ENCODE results near the gene FEV. TPM values are rescaled to one million over a fixed set of nuclear protein-coding genes. Genes with fewer than 3 reads are reported as not detected.
A peak's percentile ranks its signal among the peaks of the same experiment; 100 is the strongest.

Gene FEV
- total RNA-seq, 2 donors from 2014 or later = not detected

DNA sequence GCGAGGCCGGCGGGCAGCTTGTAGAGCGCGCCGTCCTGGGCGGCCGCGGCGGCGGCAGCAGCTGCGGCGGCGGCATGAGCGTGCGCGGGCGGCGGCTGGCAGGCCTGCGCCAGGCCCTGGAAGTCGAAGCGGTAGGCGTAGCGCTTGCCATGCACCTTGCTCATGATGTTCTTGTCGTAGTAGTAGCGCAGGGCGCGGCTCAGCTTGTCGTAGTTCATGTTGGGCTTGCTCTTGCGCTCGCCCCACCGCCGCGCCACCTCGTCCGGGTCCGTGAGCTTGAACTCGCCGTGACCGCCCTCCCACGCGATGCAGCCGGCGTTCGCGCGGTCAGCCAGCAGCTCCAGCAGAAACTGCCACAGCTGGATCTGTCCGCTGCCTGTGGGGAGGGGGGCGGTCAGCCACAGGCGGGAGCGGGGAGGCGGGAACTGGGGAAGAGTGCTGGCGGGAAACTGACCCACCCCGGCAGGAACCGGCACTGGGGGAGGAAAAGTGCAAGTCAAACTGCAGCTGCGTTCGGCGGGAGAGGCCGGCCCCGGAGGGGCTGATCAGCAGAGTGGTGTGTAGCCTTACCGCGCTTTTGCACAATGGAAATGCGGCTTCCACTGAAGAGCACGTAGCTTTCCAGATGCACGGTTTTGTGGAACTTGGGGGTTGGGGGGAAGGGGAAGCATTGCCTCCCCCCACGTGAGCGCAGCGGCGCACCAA, 3.0 kb downstream of the FEV start:
- Mint-ChIP-seq H3K27ac (no peak overlapping the region), H3K27me3 (ENCODE audit: insufficient read depth) (peaks cover 96% of the 10 kb centered on the region), H3K9me3 (no peaks in the 10 kb centered on the region), H3K4me3 (no peak overlapping the region), H3K36me3 (ENCODE audit: low read depth) (no peaks in the 10 kb centered on the region), H3K4me1 (peaks cover 9% of the 10 kb centered on the region)
- WGBS, 2 experiments (ENCODE audit: insufficient coverage in 1 of 2, insufficient read length in 1 of 2) = 1 to 2% methylated on average over 35 to 69 of the region's 69 CpGs
- no peaks in the 10 kb centered on the region for H3K9me3 ChIP-seq (ENCODE audit: control insufficient read depth, low read length)
- peak; percentile 77 for DNase-seq
- H3K4me1 ChIP-seq (ENCODE audit: control insufficient read depth, insufficient read depth, low read length) = peaks cover 6% of the 10 kb centered on the region
- H3K27me3 ChIP-seq (ENCODE audit: control insufficient read depth, insufficient read depth, low read length, poor library complexity, severe bottlenecking) = peaks cover 98% of the 10 kb centered on the region
- no peak overlapping the region for H3K27ac ChIP-seq (ENCODE audit: low read depth, low read length)
- no peak for TF ChIP-seq CTCF (conservative IDR thresholded peaks at IDR 0.05)
- H3K4me3 ChIP-seq (ENCODE audit: low read length) = no peak overlapping the region
- no peak overlapping the region for H3K9ac ChIP-seq (ENCODE audit: extremely low read depth, low read length, poor library complexity, severe bottlenecking)
- H3K36me3 ChIP-seq (ENCODE audit: control insufficient read depth, insufficient read depth, low read length) = no peaks in the 10 kb centered on the region

- Histone ChIP-seq H3K9me3 (ENCODE audit: control insufficient read depth, low read length) (no peaks in the 10 kb centered on the region), H3K27ac (ENCODE audit: low read depth, low read length) (no peak overlapping the region), H3K36me3 (ENCODE audit: control insufficient read depth, insufficient read depth, low read length) (no peaks in the 10 kb centered on the region), H3K4me3 (ENCODE audit: low read length) (no peak overlapping the region), H3K27me3 (ENCODE audit: control insufficient read depth, insufficient read depth, low read length, poor library complexity, severe bottlenecking) (peaks cover 98% of the 10 kb centered on the region), H3K9ac (ENCODE audit: extremely low read depth, low read length, poor library complexity, severe bottlenecking) (no peak overlapping the region), H3K4me1 (ENCODE audit: control insufficient read depth, insufficient read depth, low read length) (peaks cover 6% of the 10 kb centered on the region)
- peak; percentile 81 for DNase-seq
- Mint-ChIP-seq H3K4me3 (peak overlapping the region; percentile 30), H3K4me1 (peaks cover 9% of the 10 kb centered on the region), H3K9me3 (no peaks in the 10 kb centered on the region), H3K27me3 (ENCODE audit: insufficient read depth) (peaks cover 96% of the 10 kb centered on the region), H3K27ac (no peak overlapping the region), H3K36me3 (ENCODE audit: low read depth) (no peaks in the 10 kb centered on the region)
- peak; percentile 54 for TF ChIP-seq CTCF (conservative IDR thresholded peaks at IDR 0.05)
- 3 to 6% methylated on average over 3 to 46 of the region's 46 CpGs for WGBS, 2 experiments (ENCODE audit: insufficient coverage in 1 of 2, insufficient read length in 1 of 2)
Observed at GRCh38 chr2:218981390-218981880, 3.5 kb downstream of the FEV start.

- peak; percentile 66 for DNase-seq
- WGBS, 2 experiments (ENCODE audit: insufficient coverage in 1 of 2, insufficient read length in 1 of 2) = 5 to 7% methylated on average over 13 to 26 of the region's 26 CpGs
Observed at GRCh38 chr2:218980735-218981389, 4.1 kb downstream of the FEV start.

More at GRCh38 chr2:218980735-218981389, 4.1 kb downstream of the FEV start:
- H3K4me3 ChIP-seq (ENCODE audit: low read length) = no peak overlapping the region
- H3K9me3 ChIP-seq (ENCODE audit: control insufficient read depth, low read length) = no peaks in the 10 kb centered on the region
- peaks cover 6% of the 10 kb centered on the region for H3K4me1 ChIP-seq (ENCODE audit: control insufficient read depth, insufficient read depth, low read length)
- H3K36me3 ChIP-seq (ENCODE audit: control insufficient read depth, insufficient read depth, low read length) = no peaks in the 10 kb centered on the region
- H3K27me3 Mint-ChIP-seq (ENCODE audit: insufficient read depth) = peaks cover 96% of the 10 kb centered on the region
- no peak overlapping the region for H3K9ac ChIP-seq (ENCODE audit: extremely low read depth, low read length, poor library complexity, severe bottlenecking)
- no peak for TF ChIP-seq CTCF (conservative IDR thresholded peaks at IDR 0.05)
- H3K4me3 Mint-ChIP-seq = peak overlapping the region; percentile 30
- H3K27ac Mint-ChIP-seq = no peak overlapping the region
- no peaks in the 10 kb centered on the region for H3K9me3 Mint-ChIP-seq
- H3K36me3 Mint-ChIP-seq (ENCODE audit: low read depth) = no peaks in the 10 kb centered on the region
- peaks cover 9% of the 10 kb centered on the region for H3K4me1 Mint-ChIP-seq
- H3K27me3 ChIP-seq (ENCODE audit: control insufficient read depth, insufficient read depth, low read length, poor library complexity, severe bottlenecking) = peaks cover 98% of the 10 kb centered on the region
- H3K27ac ChIP-seq (ENCODE audit: low read depth, low read length) = no peak overlapping the region
